NCI-H1105 (cell line): ENCODE data around the gene DCUN1D1.
"Not testable (repeated sequence)": the region's sequence is repeated elsewhere in the genome, so short reads cannot be mapped to it uniquely, and the experiment has no call there.

Experiments used
- DNase-seq: peaks from one replicate; lab custom pipeline; 2025; lab: John Stamatoyannopoulos, UW

DCUN1D1 gene

DNA sequence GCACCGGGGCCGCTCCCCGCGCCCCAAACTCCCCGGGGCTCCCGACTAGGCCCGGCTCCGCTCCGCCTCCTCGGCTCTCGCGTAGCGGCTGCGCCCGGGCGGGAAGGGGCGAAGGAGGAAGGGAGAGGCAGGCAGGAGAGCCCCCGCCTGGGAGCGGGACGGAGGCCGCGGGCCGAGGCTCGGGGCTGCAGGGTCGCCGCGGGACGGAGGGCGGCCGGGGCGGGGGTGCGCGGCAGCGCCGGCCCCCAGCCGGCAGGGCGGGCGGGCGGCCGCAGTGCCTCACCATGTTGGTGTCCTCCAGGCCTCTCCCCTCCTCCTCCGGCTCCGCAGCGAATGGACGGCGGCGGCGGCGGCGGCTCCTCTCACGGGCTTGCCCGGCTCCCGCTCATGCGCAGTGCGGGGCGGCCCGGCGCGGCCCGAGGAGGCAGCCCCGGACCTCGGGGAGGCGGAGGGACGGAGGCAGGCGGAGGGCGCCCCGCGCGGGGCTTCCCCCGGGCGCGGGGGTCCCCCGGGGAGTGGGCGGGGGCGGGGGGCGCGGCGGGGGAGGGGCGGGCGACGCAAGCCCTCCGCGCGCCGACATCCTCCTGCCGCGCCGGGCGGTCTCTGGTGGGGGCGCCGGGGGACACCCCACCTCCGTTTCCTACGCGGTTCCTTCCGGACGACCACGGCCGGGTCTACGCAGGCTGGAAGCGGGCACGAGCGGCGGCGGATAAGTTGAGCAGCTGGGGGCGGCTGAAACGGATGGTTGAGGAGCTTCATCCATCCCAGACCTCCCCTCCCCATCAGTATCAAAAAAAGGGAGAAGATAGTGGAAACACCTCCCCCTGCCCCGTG lies at the start of gene DCUN1D1:
Gene DCUN1D1 (minus strand): TSS at position 335 of the 834 bp plus-strand sequence. CDS start 49 bp downstream, at position 286.
- peak; percentile 88 for DNase-seq

DNA sequence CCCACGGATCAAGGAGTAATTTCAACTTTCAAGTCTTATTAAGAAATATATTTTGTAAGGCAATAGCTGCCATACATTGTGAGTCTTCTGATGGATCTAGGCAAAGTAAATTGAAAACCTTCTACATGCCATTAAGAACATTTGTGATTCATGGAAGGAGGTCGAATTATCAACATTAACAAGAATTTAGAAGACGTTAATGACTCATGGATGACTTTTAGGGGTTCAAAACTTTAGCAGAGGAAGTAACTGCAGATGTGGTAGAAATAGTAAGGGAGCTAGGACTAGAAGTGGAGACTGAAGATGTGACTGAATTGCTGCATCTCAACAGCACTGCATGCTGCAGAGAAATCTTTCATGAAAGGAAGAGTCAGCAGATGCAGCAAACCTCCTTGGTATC lies 48.1 kb upstream of the DCUN1D1 start:
- no peak for DNase-seq

DNA sequence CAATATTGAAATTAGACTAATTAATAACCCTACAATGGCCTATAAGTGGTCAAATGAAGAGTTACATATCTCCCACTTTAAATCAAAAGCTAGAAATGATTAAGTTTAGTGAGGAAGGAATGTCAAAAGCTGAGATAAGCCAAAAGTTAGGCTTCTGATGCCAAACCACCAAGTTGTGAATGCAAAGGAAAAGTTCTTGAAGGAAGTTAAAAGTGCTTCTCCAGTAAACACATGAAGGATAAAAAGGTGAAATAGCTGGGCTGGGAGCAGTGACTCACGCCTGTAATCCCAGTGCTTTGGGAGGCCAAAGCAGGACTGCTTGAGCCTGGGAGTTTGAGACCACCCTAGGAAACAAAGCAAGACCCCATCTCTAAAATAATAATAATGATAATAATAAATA lies 46.9 kb upstream of the DCUN1D1 start:
- DNase-seq, result no peak

DNA sequence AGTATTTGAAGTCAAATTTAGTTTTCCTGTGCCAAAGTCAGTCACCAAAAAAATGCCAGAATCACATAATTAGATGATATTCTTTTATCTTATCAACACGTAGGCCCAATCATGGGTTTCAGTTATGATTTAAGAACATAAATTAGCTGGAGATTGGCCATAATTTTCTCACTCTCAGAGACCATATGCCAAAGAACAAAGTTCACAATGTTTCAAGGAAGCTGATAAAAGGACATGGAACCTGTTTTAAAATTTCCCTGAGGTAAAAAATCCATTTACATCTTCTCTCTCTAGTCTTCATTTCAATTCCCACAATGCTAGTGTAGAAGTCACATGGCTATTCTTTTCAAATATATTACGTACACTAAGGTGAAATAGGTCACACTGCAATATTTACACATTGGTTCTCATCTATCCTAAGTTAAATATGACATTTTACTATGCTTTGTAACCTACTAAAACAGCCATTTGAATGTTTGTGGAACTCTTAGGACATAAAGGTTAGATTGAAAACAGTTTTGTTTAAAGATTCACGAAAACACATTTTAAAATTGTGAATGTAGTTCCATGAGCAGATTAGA lies 42.7 kb upstream of the DCUN1D1 start:
- DNase-seq, result no peak

DNA sequence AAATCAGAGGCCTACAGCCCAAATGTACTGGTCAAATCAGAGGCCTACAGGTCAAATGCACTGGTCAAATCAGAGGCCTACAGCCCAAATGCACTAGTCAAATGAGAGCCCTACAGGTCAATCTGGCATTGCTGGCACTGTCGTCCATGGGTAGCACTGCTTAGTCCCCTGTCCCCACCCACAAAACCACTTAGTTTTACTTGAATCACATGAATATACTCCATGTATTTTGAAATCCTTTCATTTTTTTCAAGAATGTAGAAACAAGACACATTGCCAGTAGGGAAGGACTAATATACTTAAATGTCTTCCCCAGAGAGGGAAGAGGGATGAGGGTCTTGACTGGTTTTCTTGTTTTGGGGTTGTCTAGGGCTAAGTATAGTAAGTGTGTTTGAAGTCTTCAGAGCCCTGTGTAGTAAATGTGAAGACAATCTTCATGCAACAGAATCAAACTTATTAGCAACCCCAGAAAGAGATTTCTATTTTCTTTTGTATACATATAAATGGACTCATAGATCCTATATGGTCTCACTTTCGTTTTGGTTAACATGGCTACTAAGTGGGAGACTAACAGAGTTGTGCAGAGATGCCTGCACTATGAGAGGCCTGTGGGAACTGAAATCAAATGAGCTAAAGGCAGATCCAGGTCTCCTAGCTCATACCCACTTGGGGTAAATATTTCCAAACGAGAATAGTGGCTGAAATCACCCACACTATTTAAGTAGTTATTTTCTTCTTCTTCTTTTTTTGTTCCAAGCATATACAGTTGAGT lies 38.3 kb upstream of the DCUN1D1 start:
- no peak for DNase-seq

DNA sequence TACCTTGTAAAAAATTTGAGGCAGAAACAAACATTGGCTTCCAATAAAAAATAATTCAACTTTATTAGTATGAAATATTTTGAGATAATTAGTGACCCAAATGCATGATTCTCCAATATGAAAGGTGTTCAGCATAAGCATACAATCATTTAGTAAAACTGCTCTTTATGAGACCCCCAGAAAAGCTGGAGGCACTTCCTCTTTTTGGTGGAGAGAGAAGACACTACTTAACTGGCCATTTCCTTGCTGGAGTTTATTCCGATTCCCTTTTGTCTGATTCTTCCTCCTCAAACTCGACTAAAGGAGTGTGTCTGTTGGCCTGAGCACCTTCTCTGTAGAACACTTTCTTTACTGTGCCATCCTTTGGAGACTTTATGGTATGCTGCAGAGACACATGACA lies 34.8 kb upstream of the DCUN1D1 start:
- DNase-seq, result no peak

DNA sequence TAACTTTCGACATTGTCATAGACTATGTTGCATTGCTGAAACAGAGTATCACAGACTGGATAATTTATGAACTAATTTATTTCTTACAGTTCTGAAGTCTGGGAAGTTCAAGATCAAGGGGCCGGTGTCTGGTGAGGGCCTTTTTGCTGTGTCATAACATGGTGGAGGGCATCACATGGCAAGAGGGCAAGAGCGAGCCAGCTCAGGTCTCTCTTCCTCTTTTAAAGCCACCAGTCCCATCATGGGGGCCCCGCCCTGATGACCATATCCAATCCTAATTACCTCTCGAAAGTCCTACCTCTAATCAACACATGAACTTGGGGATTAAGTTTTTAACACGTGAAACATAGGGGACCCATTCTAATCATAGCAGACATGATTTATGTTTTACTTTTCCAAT lies 33.5 kb upstream of the DCUN1D1 start:
- DNase-seq, result no peak

DNA sequence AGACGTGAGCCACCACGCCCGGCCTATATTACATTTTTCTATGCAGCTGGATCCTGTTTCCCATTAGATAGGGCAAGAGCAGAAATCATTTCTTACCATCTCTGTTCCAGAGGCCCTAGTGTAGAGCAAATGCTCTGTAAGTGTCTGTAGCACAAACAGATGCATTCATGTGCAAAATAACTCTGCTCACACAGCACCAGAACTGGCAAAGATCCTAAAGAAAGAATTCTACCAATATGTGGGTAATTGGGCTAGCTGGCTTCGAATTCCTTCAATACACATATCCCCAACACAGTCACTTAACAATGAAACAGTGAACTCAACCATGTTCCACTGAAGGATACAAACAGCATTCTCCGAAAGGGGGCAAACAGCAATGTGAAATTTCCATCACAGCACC lies 32.7 kb upstream of the DCUN1D1 start:
- no peak for DNase-seq

DNA sequence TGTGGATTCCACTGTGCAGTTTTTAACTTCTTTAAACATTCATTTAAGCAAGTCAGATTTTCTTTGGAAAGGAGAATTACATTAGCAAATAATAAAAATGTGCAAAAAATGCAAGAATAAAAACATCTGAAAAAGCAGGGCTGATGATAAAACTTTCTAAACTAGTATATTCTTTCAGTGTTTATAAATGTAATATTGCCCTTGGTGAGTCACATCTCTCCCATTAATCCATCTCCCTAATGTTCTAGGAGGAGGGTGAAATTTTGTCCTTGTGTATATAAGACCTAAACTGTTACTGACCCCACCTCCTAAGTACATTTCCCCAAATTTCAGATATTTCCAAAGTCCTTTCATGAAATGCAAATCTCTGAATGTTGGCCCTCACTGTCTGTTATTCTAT lies 28.5 kb upstream of the DCUN1D1 start:
- DNase-seq, result no peak

DNA sequence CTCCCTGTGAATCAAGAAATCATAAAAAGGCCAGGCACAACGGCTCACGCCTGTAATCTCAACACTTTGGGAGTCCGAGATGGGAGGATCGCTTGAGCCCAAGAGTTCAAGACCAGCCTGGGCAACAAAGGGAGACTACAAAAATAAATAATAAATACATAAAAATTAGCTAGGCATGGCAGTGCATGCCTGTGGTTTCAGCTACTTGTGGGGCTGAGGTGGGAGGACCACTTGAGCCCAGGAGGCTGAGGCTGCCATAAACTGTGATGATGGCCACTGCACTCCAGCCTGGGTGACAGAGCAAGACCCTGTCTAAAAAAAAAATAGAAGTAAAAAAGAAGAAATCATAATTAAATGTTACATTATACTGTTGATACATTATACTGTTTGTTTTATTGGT lies 28.0 kb upstream of the DCUN1D1 start:
- no peak for DNase-seq

DNA sequence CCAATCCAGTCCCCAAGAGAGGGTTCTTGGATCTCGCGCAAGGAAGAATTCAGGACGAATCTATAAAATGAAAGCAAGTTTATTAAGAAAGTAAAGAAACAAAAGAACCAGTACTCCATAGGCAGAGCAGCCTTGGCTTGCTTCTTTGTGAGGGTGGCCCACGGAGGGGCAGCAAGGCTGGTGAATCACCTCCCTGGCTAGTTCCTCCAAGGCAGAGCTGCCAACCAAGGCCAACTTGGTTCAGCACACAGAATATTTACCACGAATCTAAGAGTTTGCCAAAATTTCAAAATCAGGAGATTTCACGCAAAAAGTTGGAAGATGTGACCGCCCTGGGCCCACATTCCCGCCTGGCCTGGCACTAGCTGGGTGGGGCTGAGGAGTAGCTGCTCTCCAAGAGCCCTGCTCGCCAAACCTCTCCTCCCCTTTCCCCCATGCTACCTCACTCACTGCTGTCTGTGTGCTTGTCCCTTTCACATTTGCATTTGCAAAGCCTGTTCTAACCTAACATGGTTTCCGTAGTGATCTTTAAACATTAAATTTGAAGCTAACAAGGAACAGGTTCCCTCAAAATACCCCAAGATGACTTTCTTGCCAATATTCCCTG lies 26.2 kb upstream of the DCUN1D1 start:
- DNase-seq, result no peak

DNA sequence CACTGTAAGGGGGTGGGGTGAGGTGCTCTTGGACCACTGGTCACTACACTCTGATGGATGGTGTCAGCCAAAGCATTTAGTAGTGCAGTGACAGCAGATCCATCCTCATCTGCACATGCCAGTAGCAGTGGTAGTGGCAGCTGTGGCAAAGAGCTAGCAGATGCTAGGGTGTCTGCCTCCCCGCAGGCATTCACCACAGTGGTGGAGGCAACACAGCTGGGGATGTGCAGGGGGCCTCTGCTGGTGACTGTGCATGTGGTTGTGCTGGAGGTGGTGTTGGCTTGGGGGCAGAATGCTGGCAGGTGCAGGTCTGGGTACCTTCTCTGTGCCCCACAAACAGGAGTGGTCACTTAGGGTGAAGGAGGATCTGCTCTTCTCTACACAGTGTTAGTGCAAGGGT lies 19.4 kb upstream of the DCUN1D1 start:
- no peak for DNase-seq

DNA sequence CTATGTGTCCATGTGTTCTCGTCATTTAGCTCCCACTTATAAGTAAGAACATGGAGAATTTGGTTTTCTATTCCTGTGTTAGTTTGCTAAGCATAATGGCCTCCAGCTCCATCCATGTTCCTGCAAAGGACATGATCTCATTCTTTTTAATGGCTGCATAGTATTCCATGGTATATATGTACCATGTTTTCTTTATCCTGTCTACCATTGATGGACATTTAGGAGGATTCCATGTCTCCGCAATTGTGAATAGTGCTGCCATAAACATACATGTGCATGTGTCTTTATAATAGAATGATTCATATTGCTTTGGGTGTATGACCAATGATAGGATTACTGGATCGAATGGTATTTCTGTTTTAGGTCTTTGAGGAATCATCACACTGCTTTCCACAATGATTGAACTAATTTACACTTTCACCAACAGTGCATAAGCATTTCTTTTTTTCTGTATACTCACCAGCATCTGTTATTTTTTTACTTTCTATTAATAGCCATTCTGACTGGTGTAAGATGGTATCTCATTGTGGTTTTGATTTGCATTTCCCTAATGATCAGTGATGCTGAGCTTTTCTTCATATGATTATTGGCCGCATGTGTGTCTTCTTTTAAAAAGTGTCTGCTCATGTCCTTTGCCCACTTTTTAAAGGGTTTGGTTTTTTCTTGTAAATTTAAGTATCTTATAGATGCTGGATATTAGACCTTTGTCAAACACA lies 13.3 kb upstream of the DCUN1D1 start:
- DNase-seq, result not testable (repeated sequence)

DNA sequence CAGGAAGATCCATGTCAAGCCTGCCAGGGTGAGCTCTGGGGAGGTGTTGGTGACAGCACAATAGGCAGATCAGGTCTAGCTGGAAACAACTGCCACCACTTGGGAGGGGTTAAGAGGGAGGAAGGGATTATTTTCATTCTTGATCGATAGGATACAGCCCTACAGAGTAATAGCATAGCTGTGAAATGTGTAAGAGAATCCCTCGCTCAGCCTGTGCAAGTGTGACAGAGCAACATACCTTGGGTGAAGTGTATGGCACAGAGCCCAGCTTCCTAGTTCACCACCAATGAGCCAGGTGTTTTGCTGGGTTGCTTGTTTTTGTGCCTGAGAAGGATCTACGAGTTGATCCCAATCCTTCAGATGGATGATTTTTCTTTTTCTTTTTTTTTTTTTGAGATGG lies 9.2 kb upstream of the DCUN1D1 start:
- peak; percentile 66 for DNase-seq

DNA sequence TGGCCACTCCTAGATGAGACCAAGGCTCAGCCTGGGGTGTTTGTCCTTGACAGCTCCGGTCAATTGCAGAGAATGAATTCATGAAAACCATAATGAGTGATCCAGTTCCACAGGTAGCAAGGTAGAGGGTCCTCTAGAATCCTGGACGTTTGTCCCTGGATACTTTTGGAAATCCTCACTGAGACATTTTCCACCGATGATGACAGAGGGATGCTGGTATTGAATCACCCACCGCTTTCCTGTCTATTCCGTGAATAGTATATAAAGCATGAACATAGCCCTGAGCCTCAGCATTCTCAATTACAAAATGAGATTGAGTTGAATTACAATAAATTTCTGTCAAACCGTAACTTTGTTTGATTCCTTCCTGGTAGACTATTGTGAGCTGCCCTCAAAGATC lies 5.7 kb upstream of the DCUN1D1 start:
- DNase-seq, result no peak

DNA sequence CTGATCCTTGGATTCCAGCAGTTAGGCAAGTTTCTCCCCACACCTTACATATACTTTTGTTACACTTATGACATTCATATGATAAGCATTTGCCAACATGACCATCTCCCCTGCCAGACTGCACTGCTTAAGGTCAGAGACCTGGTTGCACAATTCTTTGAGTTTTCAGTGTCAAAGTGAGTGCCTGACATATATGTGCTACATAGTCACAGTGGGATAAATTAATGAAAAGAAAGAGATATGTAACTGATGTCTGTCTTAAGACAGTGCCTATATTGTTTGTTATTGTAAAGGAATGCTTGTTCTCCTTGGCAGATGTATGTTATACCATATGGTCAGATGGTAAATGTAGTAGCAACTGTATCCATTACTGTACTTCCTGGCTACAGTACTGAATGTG lies 3.5 kb upstream of the DCUN1D1 start:
- no peak for DNase-seq

DNA sequence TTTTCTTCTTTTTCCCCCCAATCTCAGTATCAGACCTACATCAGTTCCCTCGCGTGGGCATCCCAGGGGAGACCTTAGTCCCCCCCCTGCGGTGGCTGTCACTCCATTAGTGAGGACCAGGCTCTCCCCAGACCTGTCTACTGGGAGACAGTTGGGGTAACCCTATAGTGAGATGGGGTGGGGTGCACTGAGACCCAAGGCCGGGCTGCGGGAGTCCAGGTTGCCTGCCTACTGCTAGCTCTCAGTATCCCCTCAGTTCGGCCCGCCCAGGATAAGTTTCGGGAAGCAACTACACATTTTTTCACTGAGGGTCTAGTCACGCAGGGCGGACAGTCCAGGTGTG lies 671 bp upstream of the DCUN1D1 start:
- no peak for DNase-seq

DNA sequence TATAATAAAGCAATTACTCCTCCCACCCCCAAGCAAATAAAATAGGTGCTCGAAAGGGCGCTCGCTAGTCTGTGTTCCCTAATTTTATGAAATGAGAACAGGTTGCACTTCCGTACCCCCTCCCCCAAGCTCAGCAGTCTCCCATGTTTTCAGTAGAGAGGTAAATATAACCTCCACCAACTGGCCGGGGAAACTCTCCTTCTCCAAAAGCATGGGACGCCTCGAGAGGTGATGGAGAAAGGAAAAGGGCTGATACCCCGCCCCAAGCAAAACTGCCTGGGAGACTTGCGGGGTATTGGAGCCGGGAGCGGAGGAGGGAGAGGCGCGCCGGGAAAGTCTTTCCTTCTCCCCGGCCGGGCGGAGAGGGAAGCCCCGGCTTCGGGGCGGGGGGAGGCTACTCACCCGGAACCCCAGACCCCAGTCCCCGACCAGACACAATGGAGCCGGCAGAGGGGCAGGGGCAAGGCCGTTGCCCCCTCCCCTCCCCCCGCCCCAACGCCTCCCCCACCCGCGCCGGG lies 605 bp downstream of the DCUN1D1 start:
- peak; percentile 53 for DNase-seq

DNA sequence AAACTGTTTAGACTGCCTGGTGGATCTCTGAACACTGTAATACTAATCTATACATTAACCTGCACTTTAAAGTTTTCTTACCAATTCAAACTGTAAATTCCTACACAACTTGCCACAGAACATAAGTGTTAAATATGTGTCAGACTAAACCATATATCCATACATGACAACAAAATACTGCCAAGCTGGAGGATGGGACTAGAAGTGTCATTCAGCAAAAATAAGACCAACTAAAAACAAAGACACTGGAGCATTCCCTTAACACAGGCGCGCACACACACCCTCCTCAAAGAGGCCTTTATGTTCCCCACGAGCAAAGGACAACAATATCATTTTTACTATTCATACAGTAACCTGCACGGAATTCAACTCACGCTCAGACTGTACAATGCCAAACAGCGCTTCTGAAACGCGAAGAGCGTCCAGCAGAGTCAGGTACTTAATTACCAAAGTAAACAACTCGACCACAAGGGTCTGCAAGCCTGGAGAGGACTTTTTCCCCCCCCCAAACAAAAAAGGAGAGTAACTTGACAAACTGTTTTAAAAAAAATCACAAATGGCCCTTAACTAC lies 1.1 kb downstream of the DCUN1D1 start:
- peak; percentile 34 for DNase-seq

DNA sequence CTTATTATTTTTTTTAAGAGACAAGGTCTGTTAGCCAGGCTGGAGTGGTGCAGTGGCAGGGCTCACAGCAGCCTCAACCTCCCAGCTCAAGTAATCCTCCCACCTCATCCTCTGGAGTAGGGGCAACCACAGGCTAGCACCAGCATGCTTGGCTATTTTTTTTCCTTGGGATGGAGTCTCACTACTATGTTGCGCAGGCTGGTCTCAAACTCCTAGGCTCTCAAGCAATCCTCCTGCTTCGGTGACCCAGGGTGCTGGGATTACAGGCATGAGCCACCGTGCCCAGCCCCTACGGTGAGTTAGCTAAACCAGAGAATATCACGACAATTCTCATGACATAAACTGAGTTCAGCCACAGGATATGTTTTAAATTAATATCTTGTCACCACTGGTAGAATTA lies 2.0 kb downstream of the DCUN1D1 start:
- no peak for DNase-seq

DNA sequence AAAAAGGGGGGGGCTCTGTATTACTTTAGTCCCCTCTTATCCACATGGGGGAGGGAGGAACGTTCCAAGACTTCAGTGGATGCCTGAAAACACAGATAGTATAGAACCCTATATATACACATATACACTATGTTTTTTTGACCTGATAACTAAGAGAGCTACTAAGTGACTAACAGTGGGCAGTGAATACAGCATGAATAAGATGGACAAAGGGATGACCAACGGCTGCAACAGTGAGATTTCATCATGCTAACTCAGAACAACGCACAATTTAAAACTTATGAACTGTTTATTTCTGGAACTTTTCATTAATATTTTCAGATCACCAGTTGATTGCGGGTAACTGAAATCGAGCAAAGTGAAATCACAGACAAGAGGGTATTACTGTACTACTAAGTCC lies 7.3 kb downstream of the DCUN1D1 start:
- no peak for DNase-seq

DNA sequence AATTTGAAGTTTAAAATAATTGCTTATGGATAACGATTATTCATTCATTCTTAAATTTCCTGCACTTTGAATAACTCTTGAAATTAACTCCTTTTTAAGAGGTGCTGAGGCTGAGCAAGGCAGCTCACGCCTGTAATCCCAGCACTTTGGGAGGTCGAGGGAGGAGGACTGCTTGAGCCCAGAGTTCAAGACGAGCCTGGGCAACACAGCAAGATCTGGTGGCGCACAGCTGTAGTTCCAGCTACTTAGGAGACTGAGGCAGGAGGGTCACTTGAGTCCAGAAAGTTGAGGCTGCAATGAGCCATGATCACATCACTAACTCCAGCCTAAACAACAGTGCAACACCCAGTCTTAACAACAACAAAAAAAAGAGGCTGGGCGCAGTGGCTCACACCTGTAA lies 8.0 kb downstream of the DCUN1D1 start:
- no peak for DNase-seq
